Measurements from ENCODE around the gene LRRC10B. TPM values are rescaled to one million over a fixed set of nuclear protein-coding genes. Genes with fewer than 3 reads are reported as not detected.

LRRC10B gene
- total RNA-seq, 1 experiment from 2014 or later: 0.39 TPM

DNA sequence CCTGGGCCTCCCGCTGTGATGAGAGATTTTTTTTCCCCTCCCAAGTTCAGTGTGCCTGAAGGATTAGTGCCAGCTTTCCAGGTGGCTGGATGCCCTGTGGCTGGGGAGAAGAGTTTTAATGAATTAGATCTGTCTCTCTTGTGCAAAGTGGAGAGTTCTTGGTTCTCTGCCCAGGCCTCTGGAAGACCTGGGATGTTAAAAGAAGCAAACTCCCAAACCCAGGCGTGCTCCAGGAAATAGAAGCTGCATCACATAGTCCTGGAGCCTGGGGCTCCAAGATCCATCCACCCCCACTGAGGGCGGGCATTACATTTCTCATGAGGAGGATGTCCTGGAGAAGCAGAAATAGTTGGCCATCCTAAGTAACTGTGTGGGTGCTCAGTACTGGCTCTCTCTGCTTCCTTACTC lies 48.1 kb upstream of the LRRC10B start:
- no peak overlapping the region for H2AFZ ChIP-seq (ENCODE audit: low read length)

More for the DNA sequence above, 48.1 kb upstream of the LRRC10B start:
- no peaks in the 10 kb centered on the region for H3K79me1 ChIP-seq (ENCODE audit: insufficient read depth, low read depth, low read length, poor library complexity, severe bottlenecking)
- H2BK15ac ChIP-seq (ENCODE audit: low read depth, low read length): no peak overlapping the region
- no peak overlapping the region for H3K4me3 Mint-ChIP-seq
- H2BK20ac ChIP-seq (ENCODE audit: low read depth, low read length, poor library complexity, severe bottlenecking): no peak overlapping the region
- H3K23me2 ChIP-seq (ENCODE audit: insufficient read length, low read depth, low read length, poor library complexity, severe bottlenecking): no peaks in the 10 kb centered on the region
- no peaks in the 10 kb centered on the region for H3K9me3 Mint-ChIP-seq
- no peak overlapping the region for H4K5ac ChIP-seq (ENCODE audit: insufficient read length, low read depth, low read length)
- H3K36me3 Mint-ChIP-seq (ENCODE audit: insufficient read depth in 1 of 3, low read depth in 3 of 3): peaks cover under 1 to 8% (median 4%) of the 10 kb centered on the region in 3 experiments; a peak in 3 of 7 replicates
- no peak overlapping the region for H3K18ac ChIP-seq (ENCODE audit: insufficient read length, low read depth, low read length)
- H3K27me3 Mint-ChIP-seq (ENCODE audit: low read depth): no peaks in the 10 kb centered on the region
- H3K4me2 ChIP-seq (ENCODE audit: insufficient read depth, insufficient read length, low read length): no peak overlapping the region
- H3K27me3 ChIP-seq (ENCODE audit: insufficient read depth, low read length): no peaks in the 10 kb centered on the region
- H2BK120ac ChIP-seq (ENCODE audit: low read depth, low read length, poor library complexity, severe bottlenecking): no peak overlapping the region
- H3K4me1 ChIP-seq (ENCODE audit: insufficient read depth, low read length): no peaks in the 10 kb centered on the region
- no peak overlapping the region for H2AK5ac ChIP-seq (ENCODE audit: insufficient read length, low read length)
- H3K79me2 ChIP-seq (ENCODE audit: insufficient read depth, low read length): no peaks in the 10 kb centered on the region
- WGBS (ENCODE audit: extremely low coverage, insufficient read length, low lambda C conversion rate): no CpG with 5 or more reads among the region's 3 CpGs
- no peak overlapping the region for H2BK5ac ChIP-seq (ENCODE audit: insufficient read length, low read length)
- no peak overlapping the region for H2BK12ac ChIP-seq (ENCODE audit: insufficient read length, low read depth, low read length)
- no peak overlapping the region for H4K91ac ChIP-seq (ENCODE audit: insufficient read length, low read depth, low read length)
- no peaks in the 10 kb centered on the region for H3K9me3 ChIP-seq (ENCODE audit: control insufficient read depth, low read depth, low read length)
- H4K8ac ChIP-seq (replicated peaks; ENCODE audit: insufficient read length, low read depth, low read length): no peak overlapping the region
- no peak overlapping the region for H3K27ac Mint-ChIP-seq
- no peak overlapping the region for H3K9ac ChIP-seq (ENCODE audit: extremely low read depth, insufficient read length, low read length)
- H3K14ac ChIP-seq (ENCODE audit: insufficient read depth, low read length): no peak overlapping the region
- H3K4ac ChIP-seq (ENCODE audit: low read depth, low read length): no peak overlapping the region
- TF ChIP-seq, protein P1, sequence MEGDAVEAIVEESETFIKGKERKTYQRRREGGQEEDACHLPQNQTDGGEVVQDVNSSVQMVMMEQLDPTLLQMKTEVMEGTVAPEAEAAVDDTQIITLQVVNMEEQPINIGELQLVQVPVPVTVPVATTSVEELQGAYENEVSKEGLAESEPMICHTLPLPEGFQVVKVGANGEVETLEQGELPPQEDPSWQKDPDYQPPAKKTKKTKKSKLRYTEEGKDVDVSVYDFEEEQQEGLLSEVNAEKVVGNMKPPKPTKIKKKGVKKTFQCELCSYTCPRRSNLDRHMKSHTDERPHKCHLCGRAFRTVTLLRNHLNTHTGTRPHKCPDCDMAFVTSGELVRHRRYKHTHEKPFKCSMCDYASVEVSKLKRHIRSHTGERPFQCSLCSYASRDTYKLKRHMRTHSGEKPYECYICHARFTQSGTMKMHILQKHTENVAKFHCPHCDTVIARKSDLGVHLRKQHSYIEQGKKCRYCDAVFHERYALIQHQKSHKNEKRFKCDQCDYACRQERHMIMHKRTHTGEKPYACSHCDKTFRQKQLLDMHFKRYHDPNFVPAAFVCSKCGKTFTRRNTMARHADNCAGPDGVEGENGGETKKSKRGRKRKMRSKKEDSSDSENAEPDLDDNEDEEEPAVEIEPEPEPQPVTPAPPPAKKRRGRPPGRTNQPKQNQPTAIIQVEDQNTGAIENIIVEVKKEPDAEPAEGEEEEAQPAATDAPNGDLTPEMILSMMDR (conservative IDR thresholded peaks at IDR 0.05): no peak
- H3K23ac ChIP-seq (ENCODE audit: insufficient read length, low read depth, low read length): no peak overlapping the region
- H3K56ac ChIP-seq (ENCODE audit: insufficient read length, low read depth, low read length): no peak overlapping the region
- no peak overlapping the region for H3K27ac ChIP-seq (ENCODE audit: insufficient read length, low read depth, low read length)
- H3T11ph ChIP-seq (ENCODE audit: low read length): no peak overlapping the region
- peaks cover 3 to 4% of the 10 kb centered on the region in 2 experiments; a peak in 3 of 4 replicates for H3K4me1 Mint-ChIP-seq
- peaks cover 2% of the 10 kb centered on the region for H4K20me1 ChIP-seq (ENCODE audit: control insufficient read depth, insufficient read depth, insufficient read length)
- no peak for DNase-seq
